Cardiac muscle cell (in vitro differentiated cells and primary cell): ENCODE data around the gene OXLD1. TPM values are rescaled to one million over a fixed set of nuclear protein-coding genes. Genes with fewer than 3 reads are reported as not detected.
"Not testable (repeated sequence)": the region's sequence is repeated elsewhere in the genome, so short reads cannot be mapped to it uniquely, and the experiment has no call there.

Experiments
- DNase-seq, 2 donors: peaks; one replicate each; pipeline versions ENCODE4 v3.0.0 to v3.0.0-alpha.2; 2010 to 2017; ENCODE audit warnings: low read depth in 1 of 2, low spot score in 1 of 2
- H3K27ac ChIP-seq: fragments of 200-600 bp; sonication (generic); 2 replicates; pipeline ENCODE4 v1.5.1; 2016
- H3K27me3 ChIP-seq: fragments of 200-600 bp; sonication (generic); 2 replicates; pipeline ENCODE4 v1.6.0; 2016; ENCODE audit warnings: control low read depth
- H3K36me3 ChIP-seq: fragments of 200-600 bp; sonication (generic); 2 replicates; pipeline ENCODE4 v1.5.1; 2016; ENCODE audit warnings: control low read depth
- H3K4me1 ChIP-seq: fragments of 200-600 bp; sonication (generic); 2 replicates; pipeline ENCODE4 v1.8.1; 2017; ENCODE audit warnings: low read depth, mild to moderate bottlenecking, mixed run types
- H3K4me3 ChIP-seq: fragments of 200-600 bp; sonication (generic); 2 replicates; pipeline ENCODE4 v1.5.1; 2016; ENCODE audit warnings: mild to moderate bottlenecking
- H3K9me3 ChIP-seq: fragments of 200-600 bp; sonication (generic); 2 replicates; pipeline ENCODE4 v1.5.1; 2017; ENCODE audit warnings: low read depth, mild to moderate bottlenecking, control low read depth
- polyA plus RNA-seq: library from polyadenylated mRNA; unstranded; fragments of >200 nt; fragmentation: Nextera tagmentation; extraction: Ambion mirVana; gene quantifications from 2 replicates; pipeline ENCODE4 v1.2.1, GENCODE V29; 2016
- total RNA-seq: library from RNA; depleted of rRNA; stranded (reverse); fragments of >200 nt; gene quantifications from 2 replicates; pipeline ENCODE4 v1.2.3, GENCODE V29; 2016
- TF ChIP-seq, protein P1 (sequence below): IDR thresholded peaks from 2 replicates; pipeline ENCODE4 v1.5.1; 2012; ENCODE audit warnings: low read depth, mild to moderate bottlenecking, low read length

The OXLD1 gene
- total and polyA plus RNA-seq, 2 experiments from 2014 or later: 100 to 104 TPM

DNA sequence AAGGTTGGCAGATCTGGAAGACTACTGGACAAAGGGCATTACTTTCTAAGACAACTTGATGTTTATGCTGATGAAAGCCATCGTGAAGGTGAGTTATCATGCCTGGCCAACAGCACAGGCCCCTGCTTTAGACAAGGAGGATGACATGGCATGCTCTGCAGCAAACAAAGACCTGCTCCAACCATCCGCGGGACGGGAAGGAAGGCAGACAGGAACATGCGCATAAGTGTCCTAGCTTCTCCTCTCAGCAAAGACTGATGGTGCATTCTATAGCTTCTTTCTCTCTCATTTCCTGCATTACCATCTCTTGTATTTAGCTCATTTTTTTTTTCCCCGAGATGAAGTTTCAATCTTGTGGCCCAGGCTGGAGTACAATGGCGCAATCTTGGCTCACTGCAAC is 34.9 kb downstream of the OXLD1 start:
- TF ChIP-seq, protein P1, sequence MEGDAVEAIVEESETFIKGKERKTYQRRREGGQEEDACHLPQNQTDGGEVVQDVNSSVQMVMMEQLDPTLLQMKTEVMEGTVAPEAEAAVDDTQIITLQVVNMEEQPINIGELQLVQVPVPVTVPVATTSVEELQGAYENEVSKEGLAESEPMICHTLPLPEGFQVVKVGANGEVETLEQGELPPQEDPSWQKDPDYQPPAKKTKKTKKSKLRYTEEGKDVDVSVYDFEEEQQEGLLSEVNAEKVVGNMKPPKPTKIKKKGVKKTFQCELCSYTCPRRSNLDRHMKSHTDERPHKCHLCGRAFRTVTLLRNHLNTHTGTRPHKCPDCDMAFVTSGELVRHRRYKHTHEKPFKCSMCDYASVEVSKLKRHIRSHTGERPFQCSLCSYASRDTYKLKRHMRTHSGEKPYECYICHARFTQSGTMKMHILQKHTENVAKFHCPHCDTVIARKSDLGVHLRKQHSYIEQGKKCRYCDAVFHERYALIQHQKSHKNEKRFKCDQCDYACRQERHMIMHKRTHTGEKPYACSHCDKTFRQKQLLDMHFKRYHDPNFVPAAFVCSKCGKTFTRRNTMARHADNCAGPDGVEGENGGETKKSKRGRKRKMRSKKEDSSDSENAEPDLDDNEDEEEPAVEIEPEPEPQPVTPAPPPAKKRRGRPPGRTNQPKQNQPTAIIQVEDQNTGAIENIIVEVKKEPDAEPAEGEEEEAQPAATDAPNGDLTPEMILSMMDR: no peak
- no peaks in the 10 kb centered on the region for H3K4me1 ChIP-seq
- peaks cover 11% of the 10 kb centered on the region for H3K36me3 ChIP-seq
- H3K9me3 ChIP-seq: no peaks in the 10 kb centered on the region
- H3K4me3 ChIP-seq: no peak overlapping the region
- no peaks in the 10 kb centered on the region for H3K27me3 ChIP-seq
- DNase-seq: no peak
- H3K27ac ChIP-seq: no peak overlapping the region

DNA sequence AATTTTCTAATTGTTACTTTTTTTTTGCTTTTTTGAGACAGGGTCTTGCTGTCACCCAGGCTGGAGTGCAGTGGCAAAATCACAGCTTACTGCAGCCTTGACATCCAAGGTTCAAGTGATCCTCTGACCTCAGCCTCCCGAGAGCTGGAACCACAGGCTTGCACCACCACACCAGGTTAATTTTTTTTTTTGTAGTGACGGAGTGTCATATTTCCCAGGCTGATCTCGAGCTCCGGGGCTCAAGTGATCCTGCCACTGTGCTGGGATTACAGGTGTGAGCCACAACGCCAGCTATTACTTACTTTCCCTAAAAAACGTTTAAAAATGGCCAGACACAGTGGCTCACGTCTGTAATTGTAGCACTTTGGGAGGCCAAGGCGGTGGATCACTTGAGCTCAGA is 36.1 kb downstream of the OXLD1 start:
- no peak overlapping the region for H3K27ac ChIP-seq
- TF ChIP-seq, protein P1: no peak
- H3K4me1 ChIP-seq: no peaks in the 10 kb centered on the region
- H3K4me3 ChIP-seq: no peak overlapping the region
- H3K27me3 ChIP-seq: no peaks in the 10 kb centered on the region
- no peaks in the 10 kb centered on the region for H3K9me3 ChIP-seq
- peaks cover 20% of the 10 kb centered on the region for H3K36me3 ChIP-seq
- no peak for DNase-seq

DNA sequence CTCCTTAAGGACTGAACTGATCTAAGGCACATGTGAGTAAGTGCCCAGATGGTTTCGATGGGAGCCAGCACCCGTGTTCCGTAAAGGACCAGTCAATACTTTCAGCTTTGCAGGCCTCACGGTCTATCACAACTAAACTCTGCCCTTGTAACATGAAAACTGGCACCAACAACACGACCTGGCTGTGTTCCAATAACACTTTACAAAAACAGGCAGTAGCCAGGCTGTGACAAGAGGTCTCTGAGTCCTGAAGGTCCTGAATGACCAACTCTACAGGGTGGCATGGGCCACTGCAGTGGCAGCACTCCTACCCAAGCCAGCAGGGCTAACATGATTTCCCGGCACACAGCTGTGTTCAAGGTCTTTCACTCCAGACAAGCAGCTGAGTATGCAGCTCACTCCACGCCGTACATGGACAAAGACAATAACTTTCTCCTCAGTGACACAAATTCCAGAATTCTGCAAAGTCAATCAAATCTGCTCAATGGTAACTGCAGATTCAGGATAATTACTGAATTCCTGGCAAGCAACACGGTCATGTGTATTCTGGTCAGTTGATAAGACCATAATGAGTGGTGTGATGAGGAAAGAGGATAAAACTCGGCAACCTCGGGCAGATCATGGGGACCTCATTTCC is 44.8 kb downstream of the OXLD1 start:
- H3K4me1 ChIP-seq: no peaks in the 10 kb centered on the region
- H3K4me3 ChIP-seq: no peak overlapping the region
- no peak for DNase-seq
- no peaks in the 10 kb centered on the region for H3K9me3 ChIP-seq
- H3K27ac ChIP-seq: no peak overlapping the region
- TF ChIP-seq, protein P1: no peak
- no peaks in the 10 kb centered on the region for H3K27me3 ChIP-seq
- peaks cover 40% of the 10 kb centered on the region for H3K36me3 ChIP-seq

DNA sequence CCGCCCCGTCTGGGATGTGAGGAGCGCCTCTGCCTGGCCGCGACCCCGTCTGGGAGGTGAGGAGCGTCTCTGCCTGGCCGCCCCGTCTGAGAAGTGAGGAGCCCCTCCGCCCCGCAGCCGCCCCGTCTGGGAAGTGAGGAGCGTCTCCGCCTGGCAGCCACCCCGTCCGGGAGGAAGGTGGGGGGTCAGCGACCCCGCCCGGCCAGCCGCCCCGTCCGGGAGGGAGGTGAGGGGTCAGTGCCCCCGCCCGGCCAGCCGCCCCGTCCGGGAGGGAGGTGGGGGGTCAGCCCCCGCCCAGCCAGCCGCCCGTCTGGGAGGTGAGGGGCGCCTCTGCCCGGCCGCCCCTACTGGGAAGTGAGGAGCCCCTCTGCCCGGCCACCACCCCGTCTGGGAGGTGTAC is 48.1 kb downstream of the OXLD1 start:
- not testable (repeated sequence) for H3K27ac ChIP-seq, DNase-seq, H3K4me3 ChIP-seq, H3K4me1 ChIP-seq, H3K9me3 ChIP-seq, H3K27me3 ChIP-seq
- peaks cover 29% of the 10 kb centered on the region for H3K36me3 ChIP-seq

DNA sequence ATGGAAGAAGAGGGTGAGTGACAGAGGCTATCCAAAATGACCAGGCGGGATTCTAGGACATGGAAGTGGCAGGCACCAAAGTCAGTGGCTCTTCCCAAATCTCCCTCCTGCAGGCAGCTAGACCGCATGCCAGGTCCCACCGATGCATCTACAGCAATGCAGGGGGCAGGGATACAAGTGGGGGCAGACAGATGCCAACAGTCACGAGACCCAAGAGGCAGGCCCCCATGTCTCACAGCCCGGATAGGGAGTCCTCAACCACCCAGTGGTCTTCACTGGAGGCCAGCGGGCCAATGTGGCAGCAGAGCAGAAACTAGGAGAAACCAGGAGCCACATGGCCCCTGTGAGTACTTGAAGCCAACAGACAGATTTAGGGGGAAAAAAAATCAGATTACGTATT is 49.5 kb downstream of the OXLD1 start:
- H3K36me3 ChIP-seq: peaks cover 28% of the 10 kb centered on the region
- TF ChIP-seq, protein P1: no peak
- DNase-seq: no peak

DNA sequence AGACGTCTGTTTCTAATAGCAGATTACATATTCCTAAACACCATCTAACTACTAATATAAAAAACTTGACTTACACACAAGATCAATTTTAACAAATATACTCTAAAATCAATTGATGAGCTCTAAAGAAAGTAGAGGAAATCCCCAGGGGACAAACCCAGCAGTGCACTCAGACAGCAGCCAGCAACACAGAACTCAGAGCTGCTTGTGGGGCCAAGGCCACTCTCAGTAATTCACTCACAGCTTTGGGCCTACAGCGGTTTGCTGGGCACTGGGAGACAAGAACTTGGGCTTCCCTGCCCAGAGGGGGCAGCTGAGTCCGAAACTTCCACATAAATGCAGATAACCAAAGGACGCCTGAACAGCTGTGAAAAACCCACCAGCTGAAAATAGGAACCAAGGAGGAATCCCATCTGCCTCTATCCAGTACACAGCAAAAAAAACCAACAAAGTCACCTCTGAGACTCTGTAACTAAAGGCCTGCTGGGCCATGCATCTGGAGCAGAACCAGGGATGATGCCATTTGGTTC is 50.9 kb downstream of the OXLD1 start:
- Histone ChIP-seq H3K27me3 (no peaks in the 10 kb centered on the region), H3K9me3 (no peaks in the 10 kb centered on the region), H3K4me3 (no peak overlapping the region), H3K4me1 (no peaks in the 10 kb centered on the region), H3K27ac (no peak overlapping the region), H3K36me3 (peaks cover 14% of the 10 kb centered on the region)
- TF ChIP-seq, protein P1: no peak
- no peak for DNase-seq

More for the DNA sequence above, 49.5 kb downstream of the OXLD1 start:
- no peaks in the 10 kb centered on the region for H3K4me1 ChIP-seq
- H3K4me3 ChIP-seq: no peak overlapping the region
- no peaks in the 10 kb centered on the region for H3K27me3 ChIP-seq
- H3K27ac ChIP-seq: no peak overlapping the region
- H3K9me3 ChIP-seq: no peaks in the 10 kb centered on the region

Other genes with a start within 250 kb of the OXLD1 start
- gene ACTG1, start 153.8 kb downstream of the OXLD1 start, total RNA-seq: 2,244 and 2,883 TPM in 2 replicates
- gene ACTG1, start 153.8 kb downstream of the OXLD1 start, polyA plus RNA-seq: 1,007 and 1,036 TPM in 2 replicates
- gene FSCN2, start 138.2 kb downstream of the OXLD1 start, total RNA-seq: 9.0 and 11.3 TPM in 2 replicates
- 1.5 and 2.4 TPM in 2 replicates for gene FSCN2, start 138.2 kb downstream of the OXLD1 start, polyA plus RNA-seq
- gene FAAP100, start 114.3 kb downstream of the OXLD1 start, total RNA-seq: 57.0 and 65.6 TPM in 2 replicates
- 51.2 and 56.9 TPM in 2 replicates for gene FAAP100, start 114.3 kb downstream of the OXLD1 start, polyA plus RNA-seq
- gene NPLOC4, start 29.5 kb downstream of the OXLD1 start, total RNA-seq: 51.4 and 51.5 TPM in 2 replicates
- 53.8 and 58.9 TPM in 2 replicates for gene NPLOC4, start 29.5 kb downstream of the OXLD1 start, polyA plus RNA-seq
- 5.0 TPM in 2 replicates for gene TSPAN10, start 29.4 kb downstream of the OXLD1 start, total RNA-seq
- 4.0 and 5.8 TPM in 2 replicates for gene TSPAN10, start 29.4 kb downstream of the OXLD1 start, polyA plus RNA-seq
- gene PDE6G, start 10.1 kb downstream of the OXLD1 start, total RNA-seq: 0.32 and 1.8 TPM in 2 replicates
- gene PDE6G, start 10.1 kb downstream of the OXLD1 start, polyA plus RNA-seq: 0.85 and 2.3 TPM in 2 replicates
- gene CCDC137, start 132 bp upstream of the OXLD1 start, total RNA-seq: 16.9 and 20.1 TPM in 2 replicates
- gene CCDC137, start 132 bp upstream of the OXLD1 start, polyA plus RNA-seq: 23.2 and 23.4 TPM in 2 replicates
- gene ARL16, start 17.2 kb upstream of the OXLD1 start, total RNA-seq: 44.3 and 58.3 TPM in 2 replicates
- gene ARL16, start 17.2 kb upstream of the OXLD1 start, polyA plus RNA-seq: 92.0 and 109 TPM in 2 replicates
- 86.1 and 107 TPM in 2 replicates for gene HGS, start 17.4 kb upstream of the OXLD1 start, total RNA-seq
- 108 and 109 TPM in 2 replicates for gene HGS, start 17.4 kb upstream of the OXLD1 start, polyA plus RNA-seq
- gene MRPL12, start 36.8 kb upstream of the OXLD1 start, total RNA-seq: 45.0 and 47.5 TPM in 2 replicates
- 187 and 222 TPM in 2 replicates for gene MRPL12, start 36.8 kb upstream of the OXLD1 start, polyA plus RNA-seq
- gene SLC25A10, start 45.7 kb upstream of the OXLD1 start, total RNA-seq: 29.3 and 38.5 TPM in 2 replicates
- 34.9 and 52.2 TPM in 2 replicates for gene SLC25A10, start 45.7 kb upstream of the OXLD1 start, polyA plus RNA-seq
- gene GCGR, start 137.5 kb upstream of the OXLD1 start, total RNA-seq: 0.15 TPM in 1 of 2 replicates, not detected in the other
- 0.79 TPM in 1 of 2 replicates, not detected in the other for gene GCGR, start 137.5 kb upstream of the OXLD1 start, polyA plus RNA-seq
- gene MCRIP1, start 166.7 kb upstream of the OXLD1 start, total RNA-seq: 161 and 219 TPM in 2 replicates
- gene MCRIP1, start 166.7 kb upstream of the OXLD1 start, polyA plus RNA-seq: 179 and 233 TPM in 2 replicates
- not detected in 2 replicates for gene PPP1R27, start 168.4 kb upstream of the OXLD1 start, total RNA-seq
- 1.0 TPM in 1 of 2 replicates, not detected in the other for gene PPP1R27, start 168.4 kb upstream of the OXLD1 start, polyA plus RNA-seq
- 972 and 1,150 TPM in 2 replicates for gene P4HB, start 193.9 kb upstream of the OXLD1 start, total RNA-seq
- gene P4HB, start 193.9 kb upstream of the OXLD1 start, polyA plus RNA-seq: 388 and 597 TPM in 2 replicates
- gene ARHGDIA, start 204.7 kb upstream of the OXLD1 start, total RNA-seq: 101 and 177 TPM in 2 replicates
- 139 and 163 TPM in 2 replicates for gene ARHGDIA, start 204.7 kb upstream of the OXLD1 start, polyA plus RNA-seq
- gene ALYREF, start 225.0 kb upstream of the OXLD1 start, total RNA-seq: 94.0 and 139 TPM in 2 replicates
- gene ALYREF, start 225.0 kb upstream of the OXLD1 start, polyA plus RNA-seq: 93.0 and 130 TPM in 2 replicates
- 128 and 178 TPM in 2 replicates for gene ANAPC11, start 225.1 kb upstream of the OXLD1 start, total RNA-seq
- gene ANAPC11, start 225.1 kb upstream of the OXLD1 start, polyA plus RNA-seq: 368 and 407 TPM in 2 replicates
- 2.3 and 9.1 TPM in 2 replicates for gene NPB, start 235.6 kb upstream of the OXLD1 start, total RNA-seq
- 1.2 and 6.6 TPM in 2 replicates for gene NPB, start 235.6 kb upstream of the OXLD1 start, polyA plus RNA-seq
- gene PCYT2, start 244.8 kb upstream of the OXLD1 start, total RNA-seq: 83.8 and 111 TPM in 2 replicates
- gene PCYT2, start 244.8 kb upstream of the OXLD1 start, polyA plus RNA-seq: 73.3 and 138 TPM in 2 replicates